Common myeloid progenitor, CD34-positive (primary cell): ENCODE results near the gene GNB2.
"Not testable (repeated sequence)": the region's sequence is repeated elsewhere in the genome, so short reads cannot be mapped to it uniquely, and the experiment has no call there.

Experiments
- CTCF ChIA-PET: fragments of 350-600 bp; sonication (Branson Sonifier 250); formaldehyde crosslinking; loops from one replicate; lab custom pipeline; 2021; ENCODE audit warnings: antibody characterized with exemption; lab: Charles Lee
- POLR2A ChIA-PET: fragments of 350-600 bp; sonication (Branson Sonifier 250); formaldehyde crosslinking; loops from one replicate; lab custom pipeline; 2021; ENCODE audit warnings: antibody characterized with exemption; lab: Charles Lee
- DNase-seq, 3 donors: peaks; one replicate each; pipeline versions ENCODE4 v3.0.0 to v3.0.0-alpha.2; 2013
- H3K27ac ChIP-seq, 2 experiments: 1 replicate in 1 of 2; 2 replicates in 1 of 2; pipeline ENCODE4 v1.7.0; 2013; ENCODE audit warnings: inconsistent platforms in 2 of 2, low read length in 2 of 2, mild to moderate bottlenecking in 2 of 2, low read depth in 1 of 2, moderate library complexity in 1 of 2; ENCODE audit not compliant: severe bottlenecking in 2 of 2, insufficient read depth in 1 of 2, poor library complexity in 1 of 2
- H3K27me3 ChIP-seq, 5 experiments: replicated peaks in 2 of 5; 1 replicate in 3 of 5; 2 replicates in 2 of 5; pipeline versions ENCODE4 v1.6.1 to v1.7.0; 2013; ENCODE audit warnings: low read length in 4 of 5, mild to moderate bottlenecking in 2 of 5, moderate library complexity in 2 of 5, inconsistent platforms in 1 of 5; ENCODE audit not compliant: insufficient read depth in 5 of 5, control insufficient read depth in 4 of 5
- H3K36me3 ChIP-seq, 4 experiments: 1 replicate in 2 of 4; 2 replicates in 2 of 4; pipeline versions ENCODE4 v1.6.1 to v1.7.0; 2013; ENCODE audit warnings: low read length in 3 of 4, control low read depth in 1 of 4, mild to moderate bottlenecking in 1 of 4; ENCODE audit not compliant: control insufficient read depth in 4 of 4, insufficient read depth in 4 of 4
- H3K4me1 ChIP-seq, 4 experiments: 1 replicate in 3 of 4; 2 replicates in 1 of 4; pipeline versions ENCODE4 v1.6.1 to v1.7.1; 2013; ENCODE audit warnings: low read length in 3 of 4, mild to moderate bottlenecking in 3 of 4, control low read depth in 1 of 4, inconsistent platforms in 1 of 4, moderate library complexity in 1 of 4; ENCODE audit not compliant: control insufficient read depth in 4 of 4, insufficient read depth in 4 of 4; ENCODE audit errors: control extremely low read depth in 1 of 4
- H3K4me3 ChIP-seq, 7 experiments: 1 replicate in 4 of 7; 2 replicates in 3 of 7; pipeline versions ENCODE4 v1.5.1 to v1.7.0; 2013; ENCODE audit warnings: mild to moderate bottlenecking in 7 of 7, low read length in 6 of 7, moderate library complexity in 6 of 7, inconsistent platforms in 2 of 7, low read depth in 2 of 7, control low read depth in 1 of 7; ENCODE audit not compliant: insufficient read depth in 4 of 7, control insufficient read depth in 1 of 7; ENCODE audit errors: extremely low read depth in 1 of 7
- H3K9me3 ChIP-seq, 5 experiments: 1 replicate in 4 of 5; 2 replicates in 1 of 5; pipeline versions ENCODE4 v1.6.1 to v1.7.1; 2013; ENCODE audit warnings: low read length in 4 of 5, mild to moderate bottlenecking in 2 of 5, inconsistent platforms in 1 of 5, low read depth in 1 of 5, moderate library complexity in 1 of 5; ENCODE audit not compliant: control insufficient read depth in 4 of 5, insufficient read depth in 2 of 5; ENCODE audit errors: control extremely low read depth in 1 of 5
- WGBS: methylation state at CpG from one replicate; pipeline ENCODE4 v1.1.5; 2013; ENCODE audit not compliant: insufficient coverage; 5-methylcytosine and 5-hydroxymethylcytosine counted together

GNB2 gene

GRCh38 chr7:100642534-100642907, 31.0 kb upstream of the GNB2 start:
- WGBS = 82% methylated on average over 11 of the region's 11 CpGs
- peak overlapping the region in 1 of 7 experiments; percentile 19 for H3K4me3 ChIP-seq
- H3K4me1 ChIP-seq = peaks cover 0 to 26% (median 14%) of the 10 kb centered on the region in 4 experiments
- H3K9me3 ChIP-seq = no peaks in the 10 kb centered on the region
- no peaks in the 10 kb centered on the region for H3K36me3 ChIP-seq
- H3K27me3 ChIP-seq = peaks cover 0 to 3% (median 0%) of the 10 kb centered on the region in 5 experiments
- ChIA-PET POLR2A (no interaction called here), CTCF (interaction anchor here (0.8 to 1.4 kb wide), 4 partner anchors 9 to 177 kb away, joined by 3 to 5 read pairs (median 4); partner anchors contain the start of genes FBXO24 and LRCH4)
- peak; percentile 22 to 57 (median 35) for DNase-seq
- peak overlapping the region in 1 of 2 experiments; percentile 70 for H3K27ac ChIP-seq

- Histone ChIP-seq H3K36me3 (no peaks in the 10 kb centered on the region), H3K27ac (no peak overlapping the region), H3K27me3 (peaks cover 2 to 28% (median 11%) of the 10 kb centered on the region in 5 experiments), H3K9me3 (no peaks in the 10 kb centered on the region), H3K4me1 (no peaks in the 10 kb centered on the region), H3K4me3 (no peak overlapping the region)
- ChIA-PET CTCF (interaction anchor here (1.1 kb wide), 1 partner anchor 16 kb away, joined by 5 read pairs; no protein-coding TSS in a partner anchor), POLR2A (no interaction called here)
- no peak for DNase-seq
- WGBS = 96% methylated on average over 5 of the region's 15 CpGs
These were observed 23.5 kb upstream of the GNB2 start for GRCh38 chr7:100649826-100650565.

- WGBS = 50% methylated on average over 12 of the region's 25 CpGs
- H3K27ac ChIP-seq = no peak overlapping the region
- CTCF ChIA-PET = interaction anchor here (1.2 to 1.3 kb wide), 3 partner anchors 18 to 26 kb away, joined by 3 to 5 read pairs (median 3); no protein-coding TSS in a partner anchor
- no peak overlapping the region for H3K4me3 ChIP-seq
- peaks cover 2 to 51% (median 18%) of the 10 kb centered on the region in 5 experiments for H3K27me3 ChIP-seq
- no peaks in the 10 kb centered on the region for H3K36me3 ChIP-seq
- POLR2A ChIA-PET = no interaction called here
- peaks cover 0 to 2% (median 0%) of the 10 kb centered on the region in 5 experiments for H3K9me3 ChIP-seq
- no peak for DNase-seq
- peaks cover 0 to 2% (median 0%) of the 10 kb centered on the region in 4 experiments for H3K4me1 ChIP-seq
These were observed 18.4 kb upstream of the GNB2 start for GRCh38 chr7:100654908-100655831.

- H3K27ac ChIP-seq = no peak within 1 kb of the TSS
- peak within 1 kb of the TSS in 1 of 7 experiments; percentile 28 for H3K4me3 ChIP-seq
- DNase-seq = peak; percentile 46 to 85 (median 83)
- H3K4me1 ChIP-seq = peaks cover 0 to 2% (median 0%) of the 10 kb centered on the region in 4 experiments
- ChIA-PET CTCF (interaction anchor here (1.2 to 1.4 kb wide), 4 partner anchors 19 to 36 kb away, joined by 3 to 5 read pairs (median 3); no protein-coding TSS in a partner anchor), POLR2A (no interaction called here)
- peaks cover 0 to 2% (median 0%) of the 10 kb centered on the region in 5 experiments for H3K9me3 ChIP-seq
- 13% methylated on average over 50 of the region's 63 CpGs for WGBS
- no peaks in the 10 kb centered on the region for H3K36me3 ChIP-seq
- peaks cover 2 to 50% (median 18%) of the 10 kb centered on the region in 5 experiments for H3K27me3 ChIP-seq
These were observed 17.4 kb upstream of the GNB2 start, which contains the start of gene ACTL6B for GRCh38 chr7:100655908-100656674. TSS of gene ACTL6B (minus strand) at chr7:100656448. CDS start at chr7:100656354, 94 bp downstream.

GRCh38 chr7:100662194-100662776, 11.3 kb upstream of the GNB2 start:
- DNase-seq, POLR2A ChIA-PET, H3K4me1 ChIP-seq, H3K27ac ChIP-seq, H3K9me3 ChIP-seq, H3K36me3 ChIP-seq, H3K4me3 ChIP-seq: not testable (repeated sequence)
- WGBS = 89% methylated on average over 12 of the region's 12 CpGs
- H3K27me3 ChIP-seq = peaks cover 0 to 11% (median 3%) of the 10 kb centered on the region in 5 experiments
- CTCF ChIA-PET = interaction anchor here (2.0 kb wide), 1 partner anchor 26 kb away, joined by 5 read pairs; no protein-coding TSS in a partner anchor

GRCh38 chr7:100665168-100665726, 8.3 kb upstream of the GNB2 start:
- Histone ChIP-seq H3K27ac (no peak overlapping the region), H3K4me1 (no peaks in the 10 kb centered on the region), H3K4me3 (no peak overlapping the region), H3K9me3 (no peaks in the 10 kb centered on the region), H3K36me3 (no peaks in the 10 kb centered on the region), H3K27me3 (no peaks in the 10 kb centered on the region)
- POLR2A ChIA-PET = no interaction called here
- CTCF ChIA-PET = interaction anchor here (0.9 to 1.5 kb wide), 2 partner anchors 13 to 167 kb away, joined by 3 read pairs; no protein-coding TSS in a partner anchor
- 100% methylated on average over 3 of the region's 5 CpGs for WGBS
- no peak for DNase-seq
